Vagina (tissue), 2 donors: ENCODE data around the gene P2RY2.

Experiments
- CTCF ChIP-seq, 3 experiments: fragments of 450-650 bp in 2 of 3; fragments of 200-600 bp in 1 of 3; sonication (generic) in 1 of 3; IDR thresholded peaks; one replicate each; pipeline ENCODE4 v1.5.1; 2017 to 2019; ENCODE audit warnings: antibody characterized with exemption in 3 of 3, mild to moderate bottlenecking in 2 of 3, moderate library complexity in 2 of 3
- POLR2A ChIP-seq, 2 donors: fragments of 450-650 bp; IDR thresholded peaks; one replicate each; pipeline ENCODE4 v1.6.1; 2017; ENCODE audit warnings: antibody characterized with exemption in 2 of 2, mild to moderate bottlenecking in 2 of 2, moderate library complexity in 2 of 2

- TF ChIP-seq POLR2A (IDR thresholded peaks at IDR 0.05) = no peak
- no peak for TF ChIP-seq CTCF (IDR thresholded peaks at IDR 0.05)
Measured at GRCh38 chr11:73170140-73170539, 47.9 kb upstream of the P2RY2 start.
